Measurements from ENCODE around the gene SAMD9.

Gene SAMD9

GRCh38 chr7:93117852-93118530 is at the start of gene SAMD9:
Gene SAMD9 (minus strand): TSS chr7:93117979. CDS start chr7:93106097, 11,882 bp downstream.
- H3K4me3 ChIP-seq (ENCODE audit: low read depth, low read length), result peak within 1 kb of the TSS; percentile 49
- DNase-seq (ENCODE audit: low read depth), result peak; percentile 40
- TF ChIP-seq CTCF (IDR thresholded peaks at IDR 0.05; ENCODE audit: control insufficient read depth, extremely low read depth, insufficient read depth), result no peak

- no peak overlapping the region for H3K4me3 ChIP-seq (ENCODE audit: low read depth, low read length)
- no peak for TF ChIP-seq CTCF (IDR thresholded peaks at IDR 0.05; ENCODE audit: control insufficient read depth, extremely low read depth, insufficient read depth)
- no peak for DNase-seq (ENCODE audit: low read depth)
These were observed 47.7 kb upstream of the SAMD9 start for GRCh38 chr7:93165447-93165846.

GRCh38 chr7:93164766-93165165 is 47.0 kb upstream of the SAMD9 start:
- DNase-seq (ENCODE audit: low read depth), result no peak
- no peak overlapping the region for H3K4me3 ChIP-seq (ENCODE audit: low read depth, low read length)
- TF ChIP-seq CTCF (IDR thresholded peaks at IDR 0.05; ENCODE audit: control insufficient read depth, extremely low read depth, insufficient read depth), result no peak

- H3K4me3 ChIP-seq (ENCODE audit: low read depth, low read length), result no peak overlapping the region
- no peak for TF ChIP-seq CTCF (IDR thresholded peaks at IDR 0.05; ENCODE audit: control insufficient read depth, extremely low read depth, insufficient read depth)
- no peak for DNase-seq (ENCODE audit: low read depth)
These were observed 43.5 kb upstream of the SAMD9 start for GRCh38 chr7:93161181-93161762.

GRCh38 chr7:93160410-93160809 is 42.6 kb upstream of the SAMD9 start:
- no peak for TF ChIP-seq CTCF (IDR thresholded peaks at IDR 0.05; ENCODE audit: control insufficient read depth, extremely low read depth, insufficient read depth)
- H3K4me3 ChIP-seq (ENCODE audit: low read depth, low read length), result no peak overlapping the region
- no peak for DNase-seq (ENCODE audit: low read depth)

- no peak for DNase-seq (ENCODE audit: low read depth)
- TF ChIP-seq CTCF (IDR thresholded peaks at IDR 0.05; ENCODE audit: control insufficient read depth, extremely low read depth, insufficient read depth), result no peak
- H3K4me3 ChIP-seq (ENCODE audit: low read depth, low read length), result no peak overlapping the region
These were observed 41.7 kb upstream of the SAMD9 start for GRCh38 chr7:93159490-93159889.

GRCh38 chr7:93156884-93157283 is 39.1 kb upstream of the SAMD9 start:
- no peak for TF ChIP-seq CTCF (IDR thresholded peaks at IDR 0.05; ENCODE audit: control insufficient read depth, extremely low read depth, insufficient read depth)
- H3K4me3 ChIP-seq (ENCODE audit: low read depth, low read length), result no peak overlapping the region
- DNase-seq (ENCODE audit: low read depth), result no peak
